ENCODE data around the gene PSMA7. TPM values are rescaled to one million over a fixed set of nuclear protein-coding genes. Genes with fewer than 3 reads are reported as not detected.

The PSMA7 gene
- total RNA-seq, 1 donor: 237 TPM

- no peak overlapping the region for H3K4me3 ChIP-seq (ENCODE audit: low read depth, low read length)
- no peak for TF ChIP-seq CTCF (IDR thresholded peaks at IDR 0.05; ENCODE audit: insufficient read depth, low read length)
- no peak for DNase-seq (ENCODE audit: low read depth)
These were observed 5.0 kb downstream of the PSMA7 start for GRCh38 chr20:62138204-62138543.

- no peak for TF ChIP-seq CTCF (IDR thresholded peaks at IDR 0.05; ENCODE audit: insufficient read depth, low read length)
- DNase-seq (ENCODE audit: low read depth): no peak
- no peak overlapping the region for H3K4me3 ChIP-seq (ENCODE audit: low read depth, low read length)
These were observed 5.6 kb downstream of the PSMA7 start for GRCh38 chr20:62137478-62138203.

GRCh38 chr20:62137092-62137384 is 6.2 kb downstream of the PSMA7 start:
- TF ChIP-seq CTCF (IDR thresholded peaks at IDR 0.05; ENCODE audit: insufficient read depth, low read length): no peak
- DNase-seq (ENCODE audit: low read depth): no peak
- H3K4me3 ChIP-seq (ENCODE audit: low read depth, low read length): no peak overlapping the region

GRCh38 chr20:62136283-62137091 is 6.7 kb downstream of the PSMA7 start:
- H3K4me3 ChIP-seq (ENCODE audit: low read depth, low read length): no peak overlapping the region
- peak; percentile 70 for DNase-seq (ENCODE audit: low read depth)
- peak; percentile 89 for TF ChIP-seq CTCF (IDR thresholded peaks at IDR 0.05; ENCODE audit: insufficient read depth, low read length)

GRCh38 chr20:62135573-62136266 is 7.5 kb downstream of the PSMA7 start:
- no peak for DNase-seq (ENCODE audit: low read depth)
- no peak for TF ChIP-seq CTCF (IDR thresholded peaks at IDR 0.05; ENCODE audit: insufficient read depth, low read length)

GRCh38 chr20:62134735-62135231 is 8.4 kb downstream of the PSMA7 start:
- peak; percentile 60 for DNase-seq (ENCODE audit: low read depth)
- H3K4me3 ChIP-seq (ENCODE audit: low read depth, low read length): no peak overlapping the region
- TF ChIP-seq CTCF (IDR thresholded peaks at IDR 0.05; ENCODE audit: insufficient read depth, low read length): no peak

More at GRCh38 chr20:62135573-62136266, 7.5 kb downstream of the PSMA7 start:
- H3K4me3 ChIP-seq (ENCODE audit: low read depth, low read length): no peak overlapping the region

Data from fibroblast of the aortic adventitia (primary cell).